HG03460 (cell line): ENCODE measurements around the gene RPL7A.
"Not testable (repeated sequence)": the region's sequence is repeated elsewhere in the genome, so short reads cannot be mapped to it uniquely, and the experiment has no call there.

Source experiments
- ATAC-seq: cut with Tn5 transposase; IDR thresholded peaks from one replicate; pipeline ENCODE4 v1.9.1; 2021; ENCODE audit not compliant: unreplicated experiment

Gene RPL7A

DNA sequence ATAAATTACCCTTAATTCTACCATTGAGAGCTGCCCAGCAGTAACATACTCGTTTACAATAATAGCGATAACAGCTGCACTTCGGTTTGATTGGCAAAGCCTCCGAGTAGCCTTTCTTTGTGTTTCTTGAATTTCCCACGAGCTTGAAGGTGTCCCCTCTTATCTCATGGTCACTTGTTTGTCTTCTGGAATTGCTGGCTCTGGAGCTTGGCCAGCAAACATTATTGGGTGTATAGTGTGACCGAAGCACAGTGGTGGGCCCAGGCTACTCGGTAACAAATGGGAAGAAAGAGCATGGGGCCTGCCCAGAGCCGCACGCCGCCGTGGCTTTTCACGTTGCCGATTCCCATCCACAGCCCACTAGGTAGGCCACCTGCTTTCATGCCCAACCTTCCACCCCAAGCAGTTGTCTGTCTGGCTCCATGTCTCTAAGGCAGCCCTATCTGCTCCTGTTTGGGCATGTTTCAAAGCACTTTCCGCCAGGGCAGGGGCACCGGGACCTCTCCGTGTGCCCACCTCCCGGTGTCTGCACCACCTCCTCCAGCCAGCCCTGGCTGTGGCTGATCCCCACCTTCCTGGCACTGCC lies 36.8 kb downstream of the RPL7A start:
- ATAC-seq: no peak

GRCh38 chr9:133385452-133385851 lies 37.4 kb downstream of the RPL7A start:
- no peak for ATAC-seq

DNA sequence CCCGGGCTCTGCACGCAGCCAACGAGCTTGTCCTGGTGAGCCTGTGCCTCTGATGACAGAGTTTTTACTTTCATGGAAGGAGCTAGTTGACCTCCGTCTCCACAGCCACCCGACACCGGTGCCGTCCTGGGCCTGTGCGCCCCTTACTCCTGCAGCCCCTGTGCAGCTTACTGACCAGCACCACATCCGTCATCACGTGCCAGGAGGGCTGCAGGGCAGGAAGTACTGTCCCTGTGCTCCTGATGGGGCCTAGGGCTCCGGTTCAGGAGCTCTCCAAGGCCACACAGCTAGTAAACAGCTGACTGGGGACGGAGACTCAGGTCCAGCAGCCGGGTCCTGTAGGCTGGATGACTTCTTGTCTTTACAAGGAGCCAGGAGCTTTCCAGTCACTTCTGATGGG lies 38.3 kb downstream of the RPL7A start:
- no peak for ATAC-seq

GRCh38 chr9:133387680-133388079 lies 39.7 kb downstream of the RPL7A start:
- no peak for ATAC-seq

- no peak for ATAC-seq
Observed at GRCh38 chr9:133389025-133389557, 41.1 kb downstream of the RPL7A start.

DNA sequence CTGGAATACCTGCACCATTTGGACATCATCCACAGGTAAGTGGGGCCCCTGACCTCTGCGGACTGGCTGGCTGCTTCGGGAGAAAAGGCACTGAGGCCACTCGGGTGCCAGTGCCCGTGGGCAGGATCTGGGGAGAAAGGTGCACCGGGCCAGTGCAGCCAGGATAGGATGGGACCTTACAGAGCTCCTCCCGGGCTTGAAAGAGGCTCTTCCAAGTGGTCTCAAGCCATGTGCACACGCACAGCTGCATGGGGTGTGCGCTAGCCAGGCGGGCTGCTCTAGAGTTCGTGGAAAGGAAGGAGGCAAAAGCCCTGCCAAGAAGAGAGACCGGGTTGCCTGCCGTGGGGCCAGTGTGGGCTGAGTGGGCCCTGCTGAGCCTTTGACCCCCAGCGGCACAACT lies 41.5 kb downstream of the RPL7A start:
- ATAC-seq: no peak

DNA sequence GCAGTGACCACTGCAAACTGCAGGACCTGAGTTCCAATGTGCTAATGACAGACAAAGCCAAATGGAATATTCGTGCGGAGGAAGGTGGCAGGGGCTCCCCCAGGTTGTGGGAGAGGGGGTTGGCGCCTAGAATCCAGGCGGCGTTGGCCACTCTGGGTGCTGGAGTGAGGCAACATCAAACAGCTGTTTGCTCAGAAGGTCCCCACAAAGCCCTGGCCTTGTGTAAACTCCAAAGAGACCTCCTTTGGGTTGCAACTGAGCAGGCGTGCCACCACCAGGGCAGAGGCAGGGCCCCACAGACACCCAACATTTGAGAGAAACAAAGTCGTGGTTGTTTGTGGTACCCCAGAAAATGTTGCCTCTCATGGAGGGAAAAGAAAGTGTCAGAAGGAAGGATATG lies 42.7 kb downstream of the RPL7A start:
- ATAC-seq: no peak

DNA sequence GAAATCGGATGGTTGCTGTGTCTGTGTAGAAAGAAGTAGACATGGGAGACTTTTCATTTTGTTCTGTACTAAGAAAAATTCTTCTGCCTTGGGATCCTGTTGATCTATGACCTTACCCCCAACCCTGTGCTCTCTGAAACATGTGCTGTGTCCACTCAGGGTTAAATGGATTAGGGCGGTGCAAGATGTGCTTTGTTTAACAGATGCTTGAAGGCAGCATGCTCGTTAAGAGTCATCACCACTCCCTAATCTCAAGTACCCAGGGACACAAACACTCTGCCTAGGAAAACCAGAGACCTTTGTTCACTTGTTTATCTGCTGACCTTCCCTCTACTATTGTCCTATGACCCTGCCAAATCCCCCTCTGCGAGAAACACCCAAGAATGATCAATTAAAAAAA lies 43.4 kb downstream of the RPL7A start:
- ATAC-seq: not testable (repeated sequence)

DNA sequence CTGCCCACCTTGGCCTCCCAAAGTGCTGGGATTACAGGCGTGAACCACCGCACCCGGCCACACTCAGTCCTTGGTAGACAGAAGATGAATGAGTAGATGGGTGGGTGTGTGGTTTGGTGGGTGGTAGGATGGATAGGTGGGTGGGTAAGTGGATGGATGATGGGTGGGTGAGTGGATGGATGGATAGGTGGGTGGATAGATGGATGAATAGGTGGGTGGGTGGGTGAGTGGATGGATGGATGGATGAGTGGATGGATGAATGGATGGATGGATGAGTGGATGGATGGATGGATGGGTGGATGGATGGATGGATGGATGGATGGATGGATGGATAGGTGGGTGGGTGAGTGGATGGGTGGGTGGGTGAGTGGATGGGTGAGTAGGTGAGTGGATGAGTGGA lies 44.3 kb downstream of the RPL7A start:
- ATAC-seq: not testable (repeated sequence)

GRCh38 chr9:133393399-133393798 lies 45.4 kb downstream of the RPL7A start:
- no peak for ATAC-seq

DNA sequence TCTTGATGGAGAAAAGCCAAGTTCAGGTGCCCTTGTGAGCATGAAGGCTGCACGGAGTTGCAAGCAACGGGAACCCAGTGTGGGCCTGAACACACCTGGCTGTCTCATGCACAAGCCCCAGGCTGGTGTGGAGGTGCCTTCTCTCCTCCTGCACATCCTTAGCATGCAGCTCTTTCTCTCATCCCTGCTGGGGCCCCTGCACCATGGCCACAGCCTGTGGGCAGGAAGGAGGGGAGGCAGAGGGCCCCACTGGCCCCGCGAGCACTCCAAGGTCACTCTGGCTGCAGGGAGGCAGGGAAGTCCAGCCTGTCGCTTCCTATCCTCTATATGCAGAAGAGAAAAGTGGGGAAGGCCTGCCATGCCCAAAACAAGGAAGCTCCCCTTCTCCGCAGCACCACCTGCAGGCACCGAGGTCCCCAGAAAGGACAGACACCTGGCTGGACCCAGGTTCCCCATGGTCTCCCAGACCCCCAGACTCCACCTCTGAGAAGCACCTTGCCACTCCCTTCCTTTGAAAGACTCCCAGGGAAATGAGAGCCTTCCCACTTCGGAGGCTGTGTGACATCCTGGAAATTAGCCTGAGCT lies 46.8 kb downstream of the RPL7A start:
- ATAC-seq: no peak

DNA sequence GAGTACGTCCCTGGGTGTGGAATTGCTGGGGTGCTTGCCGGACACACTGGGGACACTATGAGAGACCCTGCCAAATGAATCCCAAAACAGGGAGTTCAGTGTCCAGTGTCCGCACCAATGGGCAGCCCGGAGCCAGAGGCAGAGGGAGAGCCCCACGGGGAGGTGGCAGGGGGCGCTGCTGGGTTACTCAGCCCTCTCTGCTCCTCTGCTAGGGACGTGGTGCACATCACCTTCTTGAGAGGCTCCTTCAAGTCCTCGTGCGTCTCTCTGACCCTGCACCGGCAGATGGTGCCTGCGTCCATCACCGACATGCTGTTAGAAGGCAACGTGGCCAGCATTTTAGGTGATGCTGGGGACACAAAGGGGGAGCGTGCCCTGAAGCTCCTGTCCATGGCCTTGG lies 48.9 kb downstream of the RPL7A start:
- no peak for ATAC-seq

DNA sequence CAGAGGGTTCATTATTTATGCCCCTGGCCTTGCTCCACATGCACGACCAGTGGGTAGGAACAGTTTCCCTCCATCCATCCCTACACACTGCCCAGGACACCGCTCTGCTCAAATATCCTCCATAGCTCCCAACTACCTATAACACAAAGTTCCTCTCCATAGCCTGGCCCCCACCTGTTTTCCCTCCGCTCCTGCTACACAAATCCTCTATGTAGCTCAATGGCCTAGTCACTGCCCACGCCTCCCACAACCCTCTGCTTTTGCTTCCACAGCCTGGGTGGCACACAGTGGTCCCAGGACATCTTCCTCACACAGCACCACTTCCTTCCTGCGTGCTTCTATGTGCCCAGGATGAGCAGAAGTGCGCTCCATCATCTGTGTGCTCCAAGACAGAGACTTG lies 49.4 kb downstream of the RPL7A start:
- no peak for ATAC-seq

DNA sequence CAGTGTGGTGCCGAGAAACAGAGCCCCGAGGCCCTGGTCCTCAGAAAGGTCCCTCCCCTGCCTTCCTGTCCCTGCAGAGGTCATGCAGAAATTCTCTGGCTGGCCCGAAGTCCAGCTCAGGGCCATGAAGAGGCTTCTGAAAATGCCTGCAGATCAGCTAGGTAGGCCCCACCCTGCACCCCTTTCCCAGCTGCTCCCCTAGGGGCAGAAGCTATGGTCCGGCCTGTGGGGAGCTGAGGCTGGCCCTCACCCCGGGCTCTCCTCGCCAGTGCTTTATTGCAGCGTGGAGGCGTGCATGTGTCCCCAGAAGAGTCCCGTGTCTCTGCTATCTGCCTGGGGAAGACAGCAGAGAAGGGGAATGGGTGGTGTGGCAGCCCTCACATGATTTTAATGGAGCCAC lies 49.9 kb downstream of the RPL7A start:
- no peak for ATAC-seq

DNA sequence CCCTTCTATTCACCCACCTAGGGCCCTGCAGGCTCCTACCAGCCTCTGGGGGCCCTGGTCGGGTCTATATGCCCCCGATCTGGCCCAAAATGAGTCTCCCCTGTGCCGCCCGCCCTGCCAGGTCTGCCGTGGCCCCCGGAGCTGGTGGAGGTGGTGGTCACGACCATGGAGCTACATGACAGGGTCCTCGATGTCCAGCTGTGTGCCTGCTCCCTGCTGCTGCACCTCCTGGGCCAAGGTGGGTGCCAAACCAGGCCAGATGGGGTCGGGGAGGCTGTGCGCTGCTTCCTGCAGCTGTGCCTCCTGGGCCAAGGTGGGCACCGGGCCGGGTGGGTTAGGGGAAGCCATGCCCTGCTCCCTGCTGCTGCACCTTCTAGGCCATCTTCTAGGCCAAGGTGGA lies 52.3 kb downstream of the RPL7A start:
- no peak for ATAC-seq
